ENCODE results near the gene FAM9C. TPM values are rescaled to one million over a fixed set of nuclear protein-coding genes. Genes with fewer than 3 reads are reported as not detected.
A peak's percentile ranks its signal among the peaks of the same experiment; 100 is the strongest.

FAM9C gene
- total and polyA plus RNA-seq, 9 of the 15 experiments (the other 6 are each of a cell fraction or from before 2014, with no cell fraction given) = not detected

- TF ChIP-seq SP1 (CRISPR knock-in tag; IDR thresholded peaks at IDR 0.05) = no peak
- TF ChIP-seq ZNF449 (CRISPR knock-in tag; IDR thresholded peaks at IDR 0.05) = no peak
- 0 out of 2 replicates have a peak, but pooled peaks have one; percentile 54 for TF ChIP-seq TEAD2 (tag; IDR thresholded peaks at IDR 0.05)
- TF ChIP-seq ELF1 (tag; IDR thresholded peaks at IDR 0.05) = 0 out of 2 replicates have a peak, but pooled peaks have one; percentile 31
- TF ChIP-seq ZNF766 (CRISPR knock-in tag; conservative IDR thresholded peaks at IDR 0.05) = peak; percentile 43; the same call in 1 of the 2 replicates
- TF ChIP-seq CBFA2T2 (conservative IDR thresholded peaks at IDR 0.05) = peak; percentile 29; the same call in 1 of the 2 replicates
- TF ChIP-seq ARID1B (IDR thresholded peaks at IDR 0.05) = peak; percentile 67
- peak; percentile 32; the same call in 1 of the 2 replicates for TF ChIP-seq VEZF1 (CRISPR knock-in tag; IDR thresholded peaks at IDR 0.05)
- no peak for TF ChIP-seq HNRNPH1 (optimal IDR thresholded peaks at IDR 0.05; ENCODE audit: low read depth, low read length)
- peak; percentile 98 for TF ChIP-seq CEBPB (tag; IDR thresholded peaks at IDR 0.05)
- no peak for TF ChIP-seq MCM5 (IDR thresholded peaks at IDR 0.05; ENCODE audit: low read depth)
- TF ChIP-seq NR2C2 (CRISPR knock-in tag; IDR thresholded peaks at IDR 0.05) = no peak
- peak; percentile 81 for TF ChIP-seq NR2C2 (tag; IDR thresholded peaks at IDR 0.05)
- peak in 1 of 2 experiments; percentile 54; a peak in 1 of 4 replicates for TF ChIP-seq TRIM24 (IDR thresholded peaks at IDR 0.05)
- TF ChIP-seq CLOCK (CRISPR knock-in tag; IDR thresholded peaks at IDR 0.05; ENCODE audit: borderline replicate concordance) = no peak
- peak; percentile 43; the same call in 1 of the 2 replicates for TF ChIP-seq CTBP1 (IDR thresholded peaks at IDR 0.05; ENCODE audit: borderline replicate concordance)
- TF ChIP-seq ATF1 (CRISPR knock-in tag; IDR thresholded peaks at IDR 0.05) = no peak
- peak; percentile 47 for TF ChIP-seq ATF1 (tag; IDR thresholded peaks at IDR 0.05)
- peak; percentile 85; the same call in 1 of the 2 replicates for TF ChIP-seq SOX6 (IDR thresholded peaks at IDR 0.05)
- TF ChIP-seq MYC (IDR thresholded peaks at IDR 0.05; ENCODE audit: low read depth, low read length) = 0 out of 2 replicates have a peak, but pooled peaks have one; percentile 24
- no peak for TF ChIP-seq MYC (CRISPR knock-in tag; IDR thresholded peaks at IDR 0.05; ENCODE audit: borderline replicate concordance, low read depth)
- TF ChIP-seq FOSL1 (tag; conservative IDR thresholded peaks at IDR 0.05) = peak; percentile 33; the same call in 1 of the 2 replicates
- TF ChIP-seq ZNF785 (CRISPR knock-in tag; IDR thresholded peaks at IDR 0.05) = no peak
Observed at GRCh38 chrX:13090339-13091110, 46.1 kb upstream of the FAM9C start (continued).
